Thymus (tissue), 14 donors: Measurements from ENCODE around the gene PPM1J. TPM values are rescaled to one million over a fixed set of nuclear protein-coding genes. Genes with fewer than 3 reads are reported as not detected.
A peak's percentile ranks its signal among the peaks of the same experiment; 100 is the strongest.

Experiments used
- DNase-seq, 9 donors: peaks; one replicate each; pipeline ENCODE4 v3.0.0-alpha.2; 2013; ENCODE audit warnings: low spot score in 9 of 9, low read depth in 6 of 9, missing footprints in 1 of 9
- H3K27ac ChIP-seq, 2 donors: one replicate each; pipeline ENCODE4 v1.5.1; 2013; ENCODE audit warnings: control low read depth in 1 of 2, low read depth in 1 of 2, low read length in 1 of 2, mild to moderate bottlenecking in 1 of 2, moderate library complexity in 1 of 2
- H3K27me3 ChIP-seq, 2 donors: one replicate each; pipeline ENCODE4 v1.5.1; 2013; ENCODE audit warnings: low read length in 1 of 2; ENCODE audit not compliant: control insufficient read depth in 2 of 2, insufficient read depth in 1 of 2
- H3K36me3 ChIP-seq, 2 donors: one replicate each; pipeline ENCODE4 v1.5.1; 2013; ENCODE audit warnings: low read length in 1 of 2, mild to moderate bottlenecking in 1 of 2, moderate library complexity in 1 of 2; ENCODE audit not compliant: control insufficient read depth in 2 of 2, insufficient read depth in 2 of 2
- H3K4me1 ChIP-seq, 2 donors: one replicate each; pipeline ENCODE4 v1.5.1; 2013; ENCODE audit warnings: low read length in 2 of 2; ENCODE audit not compliant: control insufficient read depth in 2 of 2, insufficient read depth in 2 of 2
- H3K4me3 ChIP-seq, 2 donors: one replicate each; pipeline ENCODE4 v1.5.1; 2013; ENCODE audit warnings: low read length in 2 of 2, control low read depth in 1 of 2, mild to moderate bottlenecking in 1 of 2
- H3K9me3 ChIP-seq, 2 donors: one replicate each; pipeline ENCODE4 v1.5.1; 2013; ENCODE audit warnings: low read length in 1 of 2, mild to moderate bottlenecking in 1 of 2; ENCODE audit not compliant: control insufficient read depth in 2 of 2, insufficient read depth in 1 of 2
- WGBS: extraction: QIAGEN DNeasy Blood & Tissue Kit; methylation state at CpG from one replicate; pipeline ENCODE4 v1.1.7; 2013; 5-methylcytosine and 5-hydroxymethylcytosine counted together
- long read RNA-seq, 10 donors: transcript quantifications; one replicate each; lab custom pipeline, GENCODE V29; 2026
- polyA plus RNA-seq: library from polyadenylated mRNA; stranded (reverse); fragments of 200-250 nt; gene quantifications from one replicate; pipeline ENCODE4 v1.2.3, GENCODE V29; 2013
- total RNA-seq: library from RNA; stranded (reverse); fragments of 120-200 nt; gene quantifications from one replicate; pipeline ENCODE4 v1.2.4, GENCODE V29; 2013
- donor health status: healthy.

Gene PPM1J, protein sequence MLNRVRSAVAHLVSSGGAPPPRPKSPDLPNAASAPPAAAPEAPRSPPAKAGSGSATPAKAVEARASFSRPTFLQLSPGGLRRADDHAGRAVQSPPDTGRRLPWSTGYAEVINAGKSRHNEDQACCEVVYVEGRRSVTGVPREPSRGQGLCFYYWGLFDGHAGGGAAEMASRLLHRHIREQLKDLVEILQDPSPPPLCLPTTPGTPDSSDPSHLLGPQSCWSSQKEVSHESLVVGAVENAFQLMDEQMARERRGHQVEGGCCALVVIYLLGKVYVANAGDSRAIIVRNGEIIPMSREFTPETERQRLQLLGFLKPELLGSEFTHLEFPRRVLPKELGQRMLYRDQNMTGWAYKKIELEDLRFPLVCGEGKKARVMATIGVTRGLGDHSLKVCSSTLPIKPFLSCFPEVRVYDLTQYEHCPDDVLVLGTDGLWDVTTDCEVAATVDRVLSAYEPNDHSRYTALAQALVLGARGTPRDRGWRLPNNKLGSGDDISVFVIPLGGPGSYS
- 1.7 TPM for total RNA-seq
- polyA plus RNA-seq: 8.4 TPM
- long read RNA-seq, donor 1: 0 reads
- long read RNA-seq, donor 2: 0 reads
- long read RNA-seq, donor 3, partial matches to known transcripts: 0 of 2 reads
- long read RNA-seq, donor 3, other reads (novel, unspliced or antisense): 0 of 2 reads
- long read RNA-seq, donor 4: 0 reads
- long read RNA-seq, donor 5, partial matches to known transcripts: 0 of 3 reads
- long read RNA-seq, donor 5, other reads (novel, unspliced or antisense): 0 of 3 reads
- long read RNA-seq, donor 6: 0 reads
- long read RNA-seq, donor 7: 0 reads
- long read RNA-seq, donor 8: 0 reads
- long read RNA-seq, donor 9: 0 reads
- long read RNA-seq, donor 10, partial matches to known transcripts: 0 of 2 reads
- long read RNA-seq, donor 10, other reads (novel, unspliced or antisense): 0 of 2 reads

- Histone ChIP-seq H3K4me3 (peak within 1 kb of the TSS; percentile 37 to 43), H3K4me1 (peaks cover 9 to 33% of the 10 kb centered on the region in 2 donors), H3K36me3 (no peaks in the 10 kb centered on the region), H3K27me3 (peaks cover 38 to 90% of the 10 kb centered on the region in 2 donors), H3K9me3 (no peaks in the 10 kb centered on the region), H3K27ac (peak within 1 kb of the TSS in 1 of 2 donors; percentile 66)
- peak in 8 of 9 donors; percentile 59 to 92 (median 83) for DNase-seq
- WGBS: under 1% methylated on average over 51 of the region's 51 CpGs
Measured at GRCh38 chr1:112715264-112716053, at the start of gene PPM1J. Gene PPM1J (minus strand): TSS chr1:112715332. CDS start chr1:112715301, 31 bp downstream.

GRCh38 chr1:112762541-112763500 lies 47.7 kb upstream of the PPM1J start:
- WGBS: 87% methylated on average over 12 of the region's 12 CpGs

GRCh38 chr1:112761714-112762480 lies 46.8 kb upstream of the PPM1J start:
- no peaks in the 10 kb centered on the region for H3K36me3 ChIP-seq
- peak overlapping the region in 1 of 2 donors; percentile 18 for H3K27ac ChIP-seq
- 55% methylated on average over 9 of the region's 9 CpGs for WGBS
- peaks cover 0 to 2% of the 10 kb centered on the region in 2 donors for H3K27me3 ChIP-seq
- H3K9me3 ChIP-seq: no peaks in the 10 kb centered on the region
- DNase-seq: peak in 1 of 9 donors; percentile 28
- H3K4me1 ChIP-seq: peaks cover 0 to 2% of the 10 kb centered on the region in 2 donors
- H3K4me3 ChIP-seq: no peak overlapping the region

More at GRCh38 chr1:112762541-112763500, 47.7 kb upstream of the PPM1J start:
- no peak for DNase-seq
- H3K4me1 ChIP-seq: peaks cover 0 to 2% of the 10 kb centered on the region in 2 donors
- H3K27ac ChIP-seq: no peak overlapping the region
- no peak overlapping the region for H3K4me3 ChIP-seq
- H3K27me3 ChIP-seq: peaks cover 0 to 2% of the 10 kb centered on the region in 2 donors
- H3K9me3 ChIP-seq: no peaks in the 10 kb centered on the region
- no peaks in the 10 kb centered on the region for H3K36me3 ChIP-seq

DNA sequence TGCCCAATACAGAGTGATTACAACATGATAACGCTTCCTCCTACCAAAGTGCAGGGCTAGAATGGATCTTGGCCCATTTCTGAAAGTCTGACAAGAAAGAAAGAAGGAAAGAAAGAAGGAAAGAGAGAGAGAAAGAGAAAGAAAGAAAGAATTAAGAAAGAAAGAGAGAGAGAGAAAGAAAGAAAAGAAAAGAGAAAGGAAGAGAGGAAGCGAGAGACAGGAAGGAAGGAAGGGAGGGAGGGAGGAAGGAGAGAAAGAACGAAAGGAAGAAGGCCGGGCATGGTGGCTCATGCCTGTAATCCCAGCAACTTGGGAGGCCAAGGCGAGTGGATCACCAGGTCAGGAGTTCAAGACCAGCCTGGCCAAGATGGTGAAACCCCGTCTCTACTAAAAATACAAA lies 44.1 kb upstream of the PPM1J start:
- no peak overlapping the region for H3K4me3 ChIP-seq
- H3K9me3 ChIP-seq: no peaks in the 10 kb centered on the region
- peaks cover 0 to 2% of the 10 kb centered on the region in 2 donors for H3K4me1 ChIP-seq
- peaks cover 0 to 2% of the 10 kb centered on the region in 2 donors for H3K27me3 ChIP-seq
- H3K27ac ChIP-seq: no peak overlapping the region
- no peak for DNase-seq
- WGBS: 82% methylated on average over 6 of the region's 6 CpGs
- H3K36me3 ChIP-seq: no peaks in the 10 kb centered on the region

- Histone ChIP-seq H3K9me3 (no peaks in the 10 kb centered on the region), H3K4me1 (no peaks in the 10 kb centered on the region), H3K27me3 (peaks cover 0 to 2% of the 10 kb centered on the region in 2 donors), H3K4me3 (no peak overlapping the region), H3K27ac (no peak overlapping the region), H3K36me3 (no peaks in the 10 kb centered on the region)
- WGBS: 2% methylated on average over 1 of the region's 1 CpG
- no peak for DNase-seq
Measured at GRCh38 chr1:112754116-112754628, 39.0 kb upstream of the PPM1J start.

GRCh38 chr1:112748396-112748795 lies 33.3 kb upstream of the PPM1J start:
- WGBS: 95% methylated on average over 12 of the region's 12 CpGs
- Histone ChIP-seq H3K9me3 (peaks cover 3 to 10% of the 10 kb centered on the region in 2 donors), H3K27me3 (peaks cover 17 to 34% of the 10 kb centered on the region in 2 donors)

GRCh38 chr1:112744009-112744578 lies 29.0 kb upstream of the PPM1J start:
- no peaks in the 10 kb centered on the region for H3K36me3 ChIP-seq
- 6% methylated on average over 58 of the region's 58 CpGs for WGBS

More at GRCh38 chr1:112748396-112748795, 33.3 kb upstream of the PPM1J start:
- no peak overlapping the region for H3K27ac ChIP-seq
- H3K36me3 ChIP-seq: no peaks in the 10 kb centered on the region
- no peaks in the 10 kb centered on the region for H3K4me1 ChIP-seq
- DNase-seq: no peak
- H3K4me3 ChIP-seq: no peak overlapping the region

More at GRCh38 chr1:112744009-112744578, 29.0 kb upstream of the PPM1J start:
- Histone ChIP-seq H3K9me3 (peaks cover 5 to 12% of the 10 kb centered on the region in 2 donors), H3K27ac (no peak overlapping the region), H3K4me1 (no peaks in the 10 kb centered on the region), H3K27me3 (peaks cover 33 to 59% of the 10 kb centered on the region in 2 donors), H3K4me3 (no peak overlapping the region)
- DNase-seq: no peak
